Activated gamma-delta T cell (primary cell): ENCODE results near the gene NDE1.
A peak's percentile ranks its signal among the peaks of the same experiment; 100 is the strongest.
"Not testable (repeated sequence)": the region's sequence is repeated elsewhere in the genome, so short reads cannot be mapped to it uniquely, and the experiment has no call there.

Experiments
- DNase-seq: peaks from one replicate; lab custom pipeline; 2025; lab: John Stamatoyannopoulos, UW

The NDE1 gene

GRCh38 chr16:15620611-15621195 is 29.3 kb upstream of the NDE1 start:
- no peak for DNase-seq

- no peak for DNase-seq
Measured at GRCh38 chr16:15621456-15621855, 28.6 kb upstream of the NDE1 start.

GRCh38 chr16:15621889-15622288 is 28.2 kb upstream of the NDE1 start:
- DNase-seq = no peak

- DNase-seq = no peak
Measured at GRCh38 chr16:15631730-15632409, 18.2 kb upstream of the NDE1 start.

GRCh38 chr16:15635926-15636325 is 14.1 kb upstream of the NDE1 start:
- no peak for DNase-seq

- DNase-seq = no peak
Measured at GRCh38 chr16:15636392-15636873, 13.6 kb upstream of the NDE1 start.

GRCh38 chr16:15639061-15639568 is 10.9 kb upstream of the NDE1 start:
- no peak for DNase-seq

- no peak for DNase-seq
Measured at GRCh38 chr16:15640966-15641365, 9.1 kb upstream of the NDE1 start.

- no peak for DNase-seq
Measured at GRCh38 chr16:15641753-15642556, 8.1 kb upstream of the NDE1 start.

- peak; percentile 64 for DNase-seq
Measured at GRCh38 chr16:15642557-15643047, 7.4 kb upstream of the NDE1 start.

GRCh38 chr16:15643048-15643945 is 6.7 kb upstream of the NDE1 start, which contains the start of gene MARF1:
MARF1 (minus strand) TSS chr16:15643154; CDS start chr16:15639233, 3,921 bp downstream.
- peak; percentile 99 for DNase-seq

GRCh38 chr16:15643946-15644250 is 6.1 kb upstream of the NDE1 start:
- no peak for DNase-seq

- no peak for DNase-seq
Measured at GRCh38 chr16:15644267-15644961, 5.6 kb upstream of the NDE1 start.

- not testable (repeated sequence) for DNase-seq
Measured at GRCh38 chr16:15644962-15645465, 5.0 kb upstream of the NDE1 start.

- not testable (repeated sequence) for DNase-seq
Measured at GRCh38 chr16:15646557-15647293, 3.3 kb upstream of the NDE1 start.

GRCh38 chr16:15647294-15648014 is 2.6 kb upstream of the NDE1 start:
- DNase-seq = no peak

GRCh38 chr16:15648135-15648730 is 1.8 kb upstream of the NDE1 start:
- no peak for DNase-seq

GRCh38 chr16:15649311-15649710 is 734 bp upstream of the NDE1 start:
- not testable (repeated sequence) for DNase-seq

GRCh38 chr16:15649727-15650018 is 372 bp upstream of the NDE1 start:
- DNase-seq = no peak
